Trophoblast cell (in vitro differentiated cells and primary cell): ENCODE results near the gene ABHD5.

Experiments
- DNase-seq, 2 donors: peaks; one replicate each; pipeline ENCODE4 v3.0.0-alpha.2; 2016
- H2AFZ ChIP-seq: 2 replicates; pipeline ENCODE4 v1.6.1; 2013; ENCODE audit warnings: low read length, moderate library complexity, mild to moderate bottlenecking; ENCODE audit not compliant: insufficient read depth, poor library complexity
- H2AK5ac ChIP-seq: 2 replicates; pipeline ENCODE4 v1.6.1; 2013; ENCODE audit warnings: mild to moderate bottlenecking, low read length
- H2BK120ac ChIP-seq: 2 replicates; pipeline ENCODE4 v1.6.1; 2013; ENCODE audit warnings: low read length, mild to moderate bottlenecking, moderate library complexity; ENCODE audit not compliant: insufficient read depth, poor library complexity
- H2BK12ac ChIP-seq: 2 replicates; pipeline ENCODE4 v1.6.1; 2013; ENCODE audit warnings: mild to moderate bottlenecking, low read length, moderate library complexity
- H2BK5ac ChIP-seq: 2 replicates; pipeline ENCODE4 v1.6.1; 2013; ENCODE audit warnings: low read length, low read depth, moderate library complexity, mild to moderate bottlenecking; ENCODE audit not compliant: poor library complexity
- H3K14ac ChIP-seq: 2 replicates; pipeline ENCODE4 v1.6.1; 2013; ENCODE audit warnings: mild to moderate bottlenecking, low read length
- H3K18ac ChIP-seq: 2 replicates; pipeline ENCODE4 v1.6.1; 2013; ENCODE audit warnings: mild to moderate bottlenecking, low read length
- H3K23ac ChIP-seq: 2 replicates; pipeline ENCODE4 v1.6.1; 2013; ENCODE audit warnings: low read length
- H3K27ac ChIP-seq: 2 replicates; pipeline ENCODE4 v1.5.1; 2013; ENCODE audit warnings: low read depth, mild to moderate bottlenecking, inconsistent platforms, low read length, moderate library complexity
- H3K27me3 ChIP-seq: 2 replicates; pipeline ENCODE4 v1.6.1; 2013; ENCODE audit warnings: inconsistent platforms, mild to moderate bottlenecking, low read length, moderate library complexity; ENCODE audit not compliant: insufficient read depth
- H3K36me3 ChIP-seq, 2 experiments: 1 replicate in 1 of 2; 2 replicates in 1 of 2; pipeline ENCODE4 v1.6.1; 2013; ENCODE audit warnings: low read length in 2 of 2, mild to moderate bottlenecking in 2 of 2, moderate library complexity in 1 of 2; ENCODE audit not compliant: insufficient read depth in 2 of 2, control insufficient read depth in 1 of 2
- H3K4ac ChIP-seq: 2 replicates; pipeline ENCODE4 v1.6.1; 2013; ENCODE audit warnings: low read depth, mild to moderate bottlenecking, low read length, moderate library complexity
- H3K4me1 ChIP-seq, 2 experiments: 1 replicate in 1 of 2; 2 replicates in 1 of 2; pipeline ENCODE4 v1.6.1; 2013; ENCODE audit warnings: low read length in 2 of 2, mild to moderate bottlenecking in 2 of 2, moderate library complexity in 1 of 2; ENCODE audit not compliant: insufficient read depth in 2 of 2, control insufficient read depth in 1 of 2
- H3K4me2 ChIP-seq: 2 replicates; pipeline ENCODE4 v1.6.1; 2013; ENCODE audit warnings: inconsistent platforms, mild to moderate bottlenecking, low read length, moderate library complexity
- H3K4me3 ChIP-seq: 2 replicates; pipeline ENCODE4 v1.5.1; 2013; ENCODE audit warnings: mild to moderate bottlenecking, low read depth, low read length, inconsistent platforms
- H3K79me1 ChIP-seq: one replicate; pipeline ENCODE4 v1.6.1; 2013; ENCODE audit warnings: low read length
- H3K79me2 ChIP-seq: 2 replicates; pipeline ENCODE4 v1.6.1; 2013; ENCODE audit warnings: low read length, mild to moderate bottlenecking; ENCODE audit not compliant: control insufficient read depth, insufficient read depth, poor library complexity
- H3K9ac ChIP-seq: 2 replicates; pipeline ENCODE4 v1.6.1; 2013; ENCODE audit warnings: mild to moderate bottlenecking, low read length
- H3K9me3 ChIP-seq: 2 replicates; pipeline ENCODE4 v1.6.1; 2013; ENCODE audit warnings: low read depth, mild to moderate bottlenecking, control low read depth, inconsistent platforms, low read length; ENCODE audit not compliant: insufficient read depth
- H4K12ac ChIP-seq: 2 replicates; pipeline ENCODE4 v1.6.1; 2013; ENCODE audit warnings: low read depth, mild to moderate bottlenecking, low read length, moderate library complexity
- H4K8ac ChIP-seq: 2 replicates; pipeline ENCODE4 v1.6.1; 2013; ENCODE audit warnings: low read depth, mild to moderate bottlenecking, low read length, moderate library complexity
- H4K91ac ChIP-seq: one replicate; pipeline ENCODE4 v1.6.1; 2013; ENCODE audit warnings: low read depth, mild to moderate bottlenecking, low read length, moderate library complexity
- WGBS: extraction: QIAGEN DNeasy Blood & Tissue Kit; methylation state at CpG from one replicate; pipeline ENCODE4 v1.1.7; 2013; ENCODE audit warnings: missing lambda C conversion rate; ENCODE audit not compliant: insufficient read length, insufficient coverage; ENCODE audit errors: extremely low coverage; 5-methylcytosine and 5-hydroxymethylcytosine counted together

The ABHD5 gene

DNA sequence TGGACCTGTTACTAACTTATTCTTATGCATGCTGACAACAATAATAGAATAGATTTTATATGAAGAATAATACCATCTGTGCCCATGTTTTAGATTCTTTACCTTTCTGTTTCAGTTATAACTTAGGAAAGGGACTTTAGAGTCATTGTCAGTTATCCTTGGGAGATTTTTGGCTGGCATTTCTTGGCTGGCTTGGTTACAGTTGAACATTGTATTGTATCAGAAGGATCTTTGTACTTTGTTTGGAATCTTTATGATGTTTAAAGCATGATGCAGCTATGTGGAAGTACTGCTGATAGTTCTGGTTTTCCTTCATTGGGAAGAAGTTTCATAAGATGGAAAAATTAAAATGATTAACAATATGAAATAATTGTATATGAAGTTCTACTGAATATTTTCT, 19.9 kb downstream of the ABHD5 start:
- peak in 1 of 2 donors; percentile 39 for DNase-seq
- H4K91ac ChIP-seq = no peak overlapping the region
- peaks cover 4 to 12% of the 10 kb centered on the region in 2 experiments for H3K36me3 ChIP-seq
- no peak overlapping the region for H3K27ac ChIP-seq
- H2BK120ac ChIP-seq = no peak overlapping the region
- no peak overlapping the region for H3K4me3 ChIP-seq
- H3K9me3 ChIP-seq = no peaks in the 10 kb centered on the region
- H3K4me1 ChIP-seq = peaks cover 2 to 5% of the 10 kb centered on the region in 2 experiments
- H3K18ac ChIP-seq = no peak overlapping the region
- H2BK12ac ChIP-seq = no peak overlapping the region
- H2AFZ ChIP-seq = no peak overlapping the region
- H3K4me2 ChIP-seq = no peak overlapping the region
- no peak overlapping the region for H3K4ac ChIP-seq
- no peak overlapping the region for H3K23ac ChIP-seq
- H3K27me3 ChIP-seq = no peaks in the 10 kb centered on the region
- no peaks in the 10 kb centered on the region for H3K79me1 ChIP-seq
- H4K12ac ChIP-seq = no peak overlapping the region
- H3K14ac ChIP-seq = no peak overlapping the region
- no peak overlapping the region for H2BK5ac ChIP-seq
- H4K8ac ChIP-seq = no peak overlapping the region
- no peaks in the 10 kb centered on the region for H3K79me2 ChIP-seq
- no peak overlapping the region for H2AK5ac ChIP-seq
- H3K9ac ChIP-seq = no peak overlapping the region

GRCh38 chr3:43718296-43718695, 27.6 kb downstream of the ABHD5 start:
- no peaks in the 10 kb centered on the region for H3K9me3 ChIP-seq
- H3K36me3 ChIP-seq = peaks cover 6 to 7% of the 10 kb centered on the region in 2 experiments
- no peak overlapping the region for H3K4me3 ChIP-seq
- H4K91ac ChIP-seq = no peak overlapping the region
- no peak overlapping the region for H3K4ac ChIP-seq
- no CpG with 5 or more reads among the region's 2 CpGs for WGBS
- no peak overlapping the region for H3K9ac ChIP-seq
- H3K23ac ChIP-seq = no peak overlapping the region
- no peak overlapping the region for H2BK120ac ChIP-seq
- H3K14ac ChIP-seq = no peak overlapping the region
- no peaks in the 10 kb centered on the region for H3K79me1 ChIP-seq
- H3K4me2 ChIP-seq = no peak overlapping the region
- H3K27ac ChIP-seq = no peak overlapping the region
- H2BK12ac ChIP-seq = no peak overlapping the region
- H3K4me1 ChIP-seq = no peaks in the 10 kb centered on the region
- H3K79me2 ChIP-seq = no peaks in the 10 kb centered on the region
- H2BK5ac ChIP-seq = no peak overlapping the region
- H3K27me3 ChIP-seq = no peaks in the 10 kb centered on the region
- H2AK5ac ChIP-seq = no peak overlapping the region
- H3K18ac ChIP-seq = no peak overlapping the region
- H4K8ac ChIP-seq = no peak overlapping the region
- H4K12ac ChIP-seq = no peak overlapping the region
- no peak for DNase-seq
- H2AFZ ChIP-seq = no peak overlapping the region

DNA sequence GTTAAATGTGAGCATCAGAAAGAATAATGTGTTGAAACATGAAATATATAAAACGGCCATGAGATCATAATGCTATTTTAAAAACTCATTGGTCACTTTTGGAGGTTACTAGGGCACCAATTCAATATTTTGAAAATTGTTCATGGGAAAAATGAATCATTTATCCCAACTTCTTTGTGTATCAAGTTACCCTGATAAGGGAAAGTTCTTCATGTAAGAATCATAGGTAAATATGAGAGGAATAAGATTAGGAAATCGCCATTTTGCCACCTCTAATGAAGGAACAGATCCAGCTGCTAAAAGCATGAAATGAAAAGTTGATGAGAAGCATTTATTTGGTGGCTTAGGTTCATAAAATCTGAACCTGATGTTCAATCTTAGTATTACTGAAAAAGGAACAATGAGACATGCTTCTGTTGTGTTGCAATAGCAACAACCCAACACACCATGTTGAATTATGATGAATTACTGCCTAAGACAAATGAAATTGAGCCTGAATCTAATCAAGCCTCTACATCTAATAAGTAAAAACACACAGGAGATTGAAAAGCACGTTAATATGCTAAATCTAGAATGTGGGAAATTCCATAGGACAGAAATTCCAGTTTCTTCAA, 32.5 kb downstream of the ABHD5 start:
- H3K27ac ChIP-seq = no peak overlapping the region
- H3K27me3 ChIP-seq = no peaks in the 10 kb centered on the region
- no peaks in the 10 kb centered on the region for H3K79me1 ChIP-seq
- no peak overlapping the region for H2AK5ac ChIP-seq
- WGBS = no CpG with 5 or more reads among the region's 3 CpGs
- H3K9ac ChIP-seq = no peak overlapping the region
- no peaks in the 10 kb centered on the region for H3K79me2 ChIP-seq
- no peak overlapping the region for H4K91ac ChIP-seq
- peak in 1 of 2 donors; percentile 58 for DNase-seq
- no peak overlapping the region for H4K8ac ChIP-seq
- H2BK5ac ChIP-seq = no peak overlapping the region
- H2AFZ ChIP-seq = no peak overlapping the region
- no peaks in the 10 kb centered on the region for H3K4me1 ChIP-seq
- H2BK120ac ChIP-seq = no peak overlapping the region
- H3K23ac ChIP-seq = no peak overlapping the region
- H3K14ac ChIP-seq = no peak overlapping the region
- H4K12ac ChIP-seq = no peak overlapping the region
- no peak overlapping the region for H3K4me3 ChIP-seq
- no peaks in the 10 kb centered on the region for H3K9me3 ChIP-seq
- H3K4me2 ChIP-seq = no peak overlapping the region
- H3K4ac ChIP-seq = no peak overlapping the region
- no peaks in the 10 kb centered on the region for H3K36me3 ChIP-seq
- H2BK12ac ChIP-seq = no peak overlapping the region
- no peak overlapping the region for H3K18ac ChIP-seq

DNA sequence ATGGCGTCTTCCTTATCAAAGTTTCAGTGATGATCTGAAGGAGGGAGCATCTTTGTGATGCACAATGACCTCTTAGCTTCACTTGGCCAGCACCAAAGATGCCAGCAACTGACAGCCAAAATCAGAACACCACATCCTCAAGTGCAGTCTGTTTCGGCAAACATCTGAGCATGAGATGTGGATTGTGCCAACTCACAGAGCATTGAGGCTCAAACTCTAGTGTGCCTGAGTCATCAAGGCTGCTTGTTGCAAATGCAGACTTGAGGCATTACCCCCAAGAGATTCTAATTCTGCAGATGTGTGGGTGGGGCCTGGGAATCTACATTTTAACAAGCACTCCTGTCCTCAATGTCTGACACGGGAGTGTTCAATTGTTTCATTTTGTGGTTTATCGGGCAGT, 35.8 kb downstream of the ABHD5 start:
- no peak overlapping the region for H2BK120ac ChIP-seq
- no peak overlapping the region for H3K18ac ChIP-seq
- no peak overlapping the region for H2BK5ac ChIP-seq
- H2AK5ac ChIP-seq = no peak overlapping the region
- no peaks in the 10 kb centered on the region for H3K9me3 ChIP-seq
- H3K4ac ChIP-seq = no peak overlapping the region
- H3K4me3 ChIP-seq = no peak overlapping the region
- no peak overlapping the region for H3K4me2 ChIP-seq
- H3K23ac ChIP-seq = no peak overlapping the region
- WGBS = no CpG with 5 or more reads among the region's 4 CpGs
- H4K8ac ChIP-seq = no peak overlapping the region
- no peak overlapping the region for H3K9ac ChIP-seq
- H4K91ac ChIP-seq = no peak overlapping the region
- DNase-seq = no peak
- no peaks in the 10 kb centered on the region for H3K27me3 ChIP-seq
- no peak overlapping the region for H3K27ac ChIP-seq
- no peak overlapping the region for H4K12ac ChIP-seq
- H3K36me3 ChIP-seq = no peaks in the 10 kb centered on the region
- no peak overlapping the region for H2BK12ac ChIP-seq
- H3K4me1 ChIP-seq = no peaks in the 10 kb centered on the region
- no peak overlapping the region for H3K14ac ChIP-seq
- no peaks in the 10 kb centered on the region for H3K79me1 ChIP-seq
- H3K79me2 ChIP-seq = no peaks in the 10 kb centered on the region
- no peak overlapping the region for H2AFZ ChIP-seq
